ENCODE results near the gene ARAF.

The ARAF gene

GRCh38 chrX:47590984-47591383 is 30.0 kb downstream of the ARAF start:
- no peaks in the 10 kb centered on the region for H4K20me1 ChIP-seq (ENCODE audit: control insufficient read depth, insufficient read depth, low read depth, low read length)
- H3K4me2 ChIP-seq (ENCODE audit: low read length): no peak overlapping the region
- no peaks in the 10 kb centered on the region for H3K4me1 ChIP-seq (ENCODE audit: control insufficient read depth, low read length)
- TF ChIP-seq EZH2phosphoT487 (IDR thresholded peaks at IDR 0.05; ENCODE audit: borderline replicate concordance, low read length) (no peak), CTCF (IDR thresholded peaks at IDR 0.05; ENCODE audit: low read depth, low read length, poor library complexity, severe bottlenecking) (no peak)
- no peaks in the 10 kb centered on the region for H3K36me3 ChIP-seq (ENCODE audit: control insufficient read depth, low read length)
- H3K27me3 ChIP-seq (ENCODE audit: control insufficient read depth, low read length): no peaks in the 10 kb centered on the region
- H3K79me2 ChIP-seq (ENCODE audit: control insufficient read depth, low read length): no peaks in the 10 kb centered on the region
- no peak overlapping the region for H3K4me3 ChIP-seq (ENCODE audit: low read length)
- H3F3A ChIP-seq (ENCODE audit: control insufficient read depth, insufficient read depth): no peaks in the 10 kb centered on the region
- no peak overlapping the region for H3K27ac ChIP-seq (ENCODE audit: low read depth, low read length)
- no peaks in the 10 kb centered on the region for H3K9me3 ChIP-seq (ENCODE audit: control insufficient read depth, insufficient read depth, low read length)
- H3K9me2 ChIP-seq (replicated peaks; ENCODE audit: control insufficient read depth, low read length): no peaks in the 10 kb centered on the region

GRCh38 chrX:47593522-47593921 is 32.5 kb downstream of the ARAF start:
- no peak for TF ChIP-seq CTCF (IDR thresholded peaks at IDR 0.05; ENCODE audit: low read depth, low read length, poor library complexity, severe bottlenecking)
- no peak for TF ChIP-seq EZH2phosphoT487 (IDR thresholded peaks at IDR 0.05; ENCODE audit: borderline replicate concordance, low read length)
- H3K27me3 ChIP-seq (ENCODE audit: control insufficient read depth, low read length): no peaks in the 10 kb centered on the region
- H3K4me3 ChIP-seq (ENCODE audit: low read length): no peak overlapping the region
- H3K4me2 ChIP-seq (ENCODE audit: low read length): no peak overlapping the region
- no peaks in the 10 kb centered on the region for H3K9me2 ChIP-seq (replicated peaks; ENCODE audit: control insufficient read depth, low read length)
- no peaks in the 10 kb centered on the region for H3F3A ChIP-seq (ENCODE audit: control insufficient read depth, insufficient read depth)
- H3K79me2 ChIP-seq (ENCODE audit: control insufficient read depth, low read length): no peaks in the 10 kb centered on the region
- H3K27ac ChIP-seq (ENCODE audit: low read depth, low read length): no peak overlapping the region
- H3K36me3 ChIP-seq (ENCODE audit: control insufficient read depth, low read length): no peaks in the 10 kb centered on the region
- H3K9me3 ChIP-seq (ENCODE audit: control insufficient read depth, insufficient read depth, low read length): no peaks in the 10 kb centered on the region
- no peaks in the 10 kb centered on the region for H4K20me1 ChIP-seq (ENCODE audit: control insufficient read depth, insufficient read depth, low read depth, low read length)
- no peaks in the 10 kb centered on the region for H3K4me1 ChIP-seq (ENCODE audit: control insufficient read depth, low read length)

GRCh38 chrX:47595716-47596251 is 34.8 kb downstream of the ARAF start:
- H3F3A ChIP-seq (ENCODE audit: control insufficient read depth, insufficient read depth): no peaks in the 10 kb centered on the region
- no peaks in the 10 kb centered on the region for H4K20me1 ChIP-seq (ENCODE audit: control insufficient read depth, insufficient read depth, low read depth, low read length)
- no peaks in the 10 kb centered on the region for H3K36me3 ChIP-seq (ENCODE audit: control insufficient read depth, low read length)
- H3K27me3 ChIP-seq (ENCODE audit: control insufficient read depth, low read length): no peaks in the 10 kb centered on the region
- no peaks in the 10 kb centered on the region for H3K79me2 ChIP-seq (ENCODE audit: control insufficient read depth, low read length)
- no peaks in the 10 kb centered on the region for H3K9me3 ChIP-seq (ENCODE audit: control insufficient read depth, insufficient read depth, low read length)
- no peak overlapping the region for H3K4me3 ChIP-seq (ENCODE audit: low read length)
- no peaks in the 10 kb centered on the region for H3K4me1 ChIP-seq (ENCODE audit: control insufficient read depth, low read length)
- H3K27ac ChIP-seq (ENCODE audit: low read depth, low read length): no peak overlapping the region
- no peak overlapping the region for H3K4me2 ChIP-seq (ENCODE audit: low read length)
- H3K9me2 ChIP-seq (replicated peaks; ENCODE audit: control insufficient read depth, low read length): no peaks in the 10 kb centered on the region
- no peak for TF ChIP-seq CTCF (IDR thresholded peaks at IDR 0.05; ENCODE audit: low read depth, low read length, poor library complexity, severe bottlenecking)
- TF ChIP-seq EZH2phosphoT487 (IDR thresholded peaks at IDR 0.05; ENCODE audit: borderline replicate concordance, low read length): no peak

Data from DOHH2 (cell line).